OCI-LY7 (cell line): ENCODE measurements around the gene TRIB2.

Experiments used
- CTCF ChIP-seq: fragments of 200-600 bp; sonication (generic); conservative IDR thresholded peaks from 2 replicates; pipeline ENCODE4 v1.5.1; 2014; ENCODE audit warnings: mild to moderate bottlenecking, antibody characterized with exemption, low read length, moderate library complexity, mixed read lengths
- EZH2phosphoT487 ChIP-seq: fragments of 200-600 bp; sonication (generic); IDR thresholded peaks from 2 replicates; pipeline ENCODE4 v1.6.1; 2018; ENCODE audit warnings: low read depth, borderline replicate concordance, mild to moderate bottlenecking, mixed run types, antibody characterized with exemption, low read length, moderate library complexity, mixed read lengths

DNA sequence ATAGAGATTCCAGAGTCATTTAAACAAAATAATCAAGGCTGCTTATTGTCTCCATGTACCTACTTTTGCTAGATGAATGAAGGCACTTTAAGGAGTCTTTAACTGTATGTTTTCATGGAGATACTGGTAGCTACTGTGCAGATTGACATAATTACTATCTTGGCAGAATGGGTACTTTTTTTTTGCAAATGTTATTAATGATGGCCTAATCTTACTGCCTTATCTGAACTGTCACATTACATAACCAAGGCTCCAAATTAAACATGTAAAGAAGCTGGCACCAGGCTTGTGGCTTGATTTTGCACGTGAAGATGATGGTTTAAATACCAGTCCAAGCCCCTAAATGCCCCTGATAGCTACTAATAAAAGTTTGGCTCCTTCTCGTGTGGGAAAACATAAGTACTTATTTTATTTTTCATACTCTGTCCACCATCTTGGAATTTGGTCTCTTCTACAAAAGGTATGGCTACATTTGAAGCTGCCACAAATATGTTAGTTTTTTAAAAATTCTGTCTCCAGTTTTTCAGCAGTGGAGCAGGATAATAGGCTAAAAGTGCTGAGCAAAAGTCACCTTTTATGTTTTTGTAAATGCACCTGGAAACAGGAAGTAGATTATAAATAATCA, 4.1 kb downstream of the TRIB2 start:
- TF ChIP-seq CTCF: no peak
- TF ChIP-seq EZH2phosphoT487: no peak
